Measurements from ENCODE around the gene RARRES1. TPM values are rescaled to one million over a fixed set of nuclear protein-coding genes. Genes with fewer than 3 reads are reported as not detected.

RARRES1 gene
- total and polyA plus RNA-seq, 2 experiments from 2014 or later = 1.2 to 1.7 TPM

- DNase-seq = no peak
- H3K9me2 ChIP-seq (ENCODE audit: insufficient read depth) = no peaks in the 10 kb centered on the region
- H3K9ac ChIP-seq = no peak overlapping the region
- H3K27ac ChIP-seq = no peak overlapping the region
- 86 to 92% methylated on average over 4 of the region's 4 CpGs for WGBS, 2 experiments (ENCODE audit: low coverage in 1 of 2, low lambda C conversion rate in 2 of 2, missing lambda C conversion rate in 2 of 2)
- no peak for TF ChIP-seq EZH2phosphoT487 (IDR thresholded peaks at IDR 0.05; ENCODE audit: insufficient read depth, low read depth)
- no peak for TF ChIP-seq EZH2 (IDR thresholded peaks at IDR 0.05; ENCODE audit: insufficient read depth, poor library complexity, severe bottlenecking)
- no peaks in the 10 kb centered on the region for H3K9me3 ChIP-seq (ENCODE audit: low read depth)
- peaks cover 2% of the 10 kb centered on the region for H3K4me1 ChIP-seq (ENCODE audit: insufficient read depth)
- H3K27me3 ChIP-seq (replicated peaks; ENCODE audit: insufficient read depth) = no peaks in the 10 kb centered on the region
- H3F3A ChIP-seq (ENCODE audit: insufficient read depth) = 0 out of 2 replicates have a peak, but pooled peaks cover under 1% of the 10 kb centered on the region
- H3K36me3 ChIP-seq (ENCODE audit: low read depth) = no peaks in the 10 kb centered on the region
- no peak overlapping the region for H2AFZ ChIP-seq
- no peaks in the 10 kb centered on the region for H4K20me1 ChIP-seq (ENCODE audit: insufficient read depth)
- no peak overlapping the region for H3K4me3 ChIP-seq
- no peak overlapping the region for H3K4me2 ChIP-seq (ENCODE audit: unreplicated experiment)
- in situ Hi-C loops (cut with MboI) = no loop called here
- H3K79me2 ChIP-seq (ENCODE audit: insufficient read depth) = no peaks in the 10 kb centered on the region
Observed at GRCh38 chr3:158762701-158763100, 30.4 kb upstream of the RARRES1 start.

- Histone ChIP-seq H3K27me3 (replicated peaks; ENCODE audit: insufficient read depth) (no peaks in the 10 kb centered on the region), H3F3A (ENCODE audit: insufficient read depth) (no peaks in the 10 kb centered on the region), H3K79me2 (ENCODE audit: insufficient read depth) (no peaks in the 10 kb centered on the region), H3K36me3 (ENCODE audit: low read depth) (no peaks in the 10 kb centered on the region), H4K20me1 (ENCODE audit: insufficient read depth) (no peaks in the 10 kb centered on the region), H3K27ac (no peak overlapping the region), H3K4me1 (ENCODE audit: insufficient read depth) (no peaks in the 10 kb centered on the region), H3K9me3 (ENCODE audit: low read depth) (no peaks in the 10 kb centered on the region), H2AFZ (no peak overlapping the region), H3K4me3 (no peak overlapping the region), H3K9ac (no peak overlapping the region), H3K9me2 (ENCODE audit: insufficient read depth) (no peaks in the 10 kb centered on the region), H3K4me2 (ENCODE audit: unreplicated experiment) (no peak overlapping the region)
- TF ChIP-seq EZH2 (IDR thresholded peaks at IDR 0.05; ENCODE audit: insufficient read depth, poor library complexity, severe bottlenecking) = no peak
- TF ChIP-seq EZH2phosphoT487 (IDR thresholded peaks at IDR 0.05; ENCODE audit: insufficient read depth, low read depth) = no peak
- 90 to 97% methylated on average over 3 of the region's 3 CpGs for WGBS, 2 experiments (ENCODE audit: low coverage in 1 of 2, low lambda C conversion rate in 2 of 2, missing lambda C conversion rate in 2 of 2)
- in situ Hi-C loops (cut with MboI) = no loop called here
- no peak for DNase-seq
Observed at GRCh38 chr3:158761350-158761749, 29.1 kb upstream of the RARRES1 start.

GRCh38 chr3:158755421-158755820 is 23.2 kb upstream of the RARRES1 start:
- H3K79me2 ChIP-seq (ENCODE audit: insufficient read depth) = no peaks in the 10 kb centered on the region
- H3K9ac ChIP-seq = no peak overlapping the region
- no peaks in the 10 kb centered on the region for H3F3A ChIP-seq (ENCODE audit: insufficient read depth)
- in situ Hi-C loops (cut with MboI) = no loop called here
- H3K9me3 ChIP-seq (ENCODE audit: low read depth) = no peaks in the 10 kb centered on the region
- H3K9me2 ChIP-seq (ENCODE audit: insufficient read depth) = no peaks in the 10 kb centered on the region
- H3K4me3 ChIP-seq = no peak overlapping the region
- H4K20me1 ChIP-seq (ENCODE audit: insufficient read depth) = no peaks in the 10 kb centered on the region
- no peak overlapping the region for H3K4me2 ChIP-seq (ENCODE audit: unreplicated experiment)
- no peak overlapping the region for H2AFZ ChIP-seq
- no peaks in the 10 kb centered on the region for H3K36me3 ChIP-seq (ENCODE audit: low read depth)
- H3K4me1 ChIP-seq (ENCODE audit: insufficient read depth) = no peaks in the 10 kb centered on the region
- 81 to 85% methylated on average over 2 of the region's 2 CpGs for WGBS, 2 experiments (ENCODE audit: low coverage in 1 of 2, low lambda C conversion rate in 2 of 2, missing lambda C conversion rate in 2 of 2)
- no peaks in the 10 kb centered on the region for H3K27me3 ChIP-seq (replicated peaks; ENCODE audit: insufficient read depth)
- H3K27ac ChIP-seq = no peak overlapping the region
- DNase-seq = no peak
- TF ChIP-seq EZH2 (IDR thresholded peaks at IDR 0.05; ENCODE audit: insufficient read depth, poor library complexity, severe bottlenecking) = no peak
- no peak for TF ChIP-seq EZH2phosphoT487 (IDR thresholded peaks at IDR 0.05; ENCODE audit: insufficient read depth, low read depth)

GRCh38 chr3:158753854-158754253 is 21.6 kb upstream of the RARRES1 start:
- no peak for DNase-seq
- H3K4me3 ChIP-seq = no peak overlapping the region
- H3K4me2 ChIP-seq (ENCODE audit: unreplicated experiment) = no peak overlapping the region
- 89 to 93% methylated on average over 5 of the region's 5 CpGs for WGBS, 2 experiments (ENCODE audit: low coverage in 1 of 2, low lambda C conversion rate in 2 of 2, missing lambda C conversion rate in 2 of 2)
- H3K9ac ChIP-seq = no peak overlapping the region
- H3F3A ChIP-seq (ENCODE audit: insufficient read depth) = no peaks in the 10 kb centered on the region
- H3K9me3 ChIP-seq (ENCODE audit: low read depth) = no peaks in the 10 kb centered on the region
- H3K4me1 ChIP-seq (ENCODE audit: insufficient read depth) = no peaks in the 10 kb centered on the region
- no peaks in the 10 kb centered on the region for H3K27me3 ChIP-seq (replicated peaks; ENCODE audit: insufficient read depth)
- H3K79me2 ChIP-seq (ENCODE audit: insufficient read depth) = no peaks in the 10 kb centered on the region
- H2AFZ ChIP-seq = no peak overlapping the region
- no peak for TF ChIP-seq EZH2phosphoT487 (IDR thresholded peaks at IDR 0.05; ENCODE audit: insufficient read depth, low read depth)
- H4K20me1 ChIP-seq (ENCODE audit: insufficient read depth) = no peaks in the 10 kb centered on the region
- H3K36me3 ChIP-seq (ENCODE audit: low read depth) = no peaks in the 10 kb centered on the region
- H3K27ac ChIP-seq = no peak overlapping the region
- in situ Hi-C loops (cut with MboI) = no loop called here
- no peaks in the 10 kb centered on the region for H3K9me2 ChIP-seq (ENCODE audit: insufficient read depth)

GRCh38 chr3:158751316-158751715 is 19.1 kb upstream of the RARRES1 start:
- Histone ChIP-seq H3K9me3 (ENCODE audit: low read depth) (no peaks in the 10 kb centered on the region), H3K4me1 (ENCODE audit: insufficient read depth) (peaks cover 10% of the 10 kb centered on the region), H3K79me2 (ENCODE audit: insufficient read depth) (no peaks in the 10 kb centered on the region), H3K27ac (no peak overlapping the region), H3K9me2 (ENCODE audit: insufficient read depth) (no peaks in the 10 kb centered on the region), H3K4me3 (no peak overlapping the region), H4K20me1 (ENCODE audit: insufficient read depth) (no peaks in the 10 kb centered on the region), H3K36me3 (ENCODE audit: low read depth) (no peaks in the 10 kb centered on the region), H3K9ac (no peak overlapping the region), H3K4me2 (ENCODE audit: unreplicated experiment) (no peak overlapping the region), H2AFZ (no peak overlapping the region), H3K27me3 (replicated peaks; ENCODE audit: insufficient read depth) (no peaks in the 10 kb centered on the region), H3F3A (ENCODE audit: insufficient read depth) (peaks cover 16% of the 10 kb centered on the region)
- in situ Hi-C loops (cut with MboI) = no loop called here
- WGBS, 2 experiments (ENCODE audit: low coverage in 1 of 2, low lambda C conversion rate in 2 of 2, missing lambda C conversion rate in 2 of 2) = 52 to 62% methylated on average over 1 of the region's 1 CpG
- no peak for DNase-seq
- no peak for TF ChIP-seq EZH2phosphoT487 (IDR thresholded peaks at IDR 0.05; ENCODE audit: insufficient read depth, low read depth)
- TF ChIP-seq EZH2 (IDR thresholded peaks at IDR 0.05; ENCODE audit: insufficient read depth, poor library complexity, severe bottlenecking) = no peak

Data from GM23248 (cell line).